DOHH2 (cell line): Measurements from ENCODE around the gene ASAP2.

Source experiments
- EZH2phosphoT487 ChIP-seq: fragments of 200-600 bp; sonication (generic); IDR thresholded peaks from 2 replicates; pipeline ENCODE4 v1.6.1; 2017; ENCODE audit warnings: borderline replicate concordance, mild to moderate bottlenecking, antibody characterized with exemption, low read length, moderate library complexity, mixed read lengths
- TF ChIP-seq, protein P1 (sequence below): fragments of 200-600 bp; sonication (generic); IDR thresholded peaks from one replicate; pipeline ENCODE4 v1.5.1; 2014; ENCODE audit warnings: antibody characterized with exemption, mild to moderate bottlenecking, low read depth, low read length; ENCODE audit not compliant: poor library complexity, severe bottlenecking

DNA sequence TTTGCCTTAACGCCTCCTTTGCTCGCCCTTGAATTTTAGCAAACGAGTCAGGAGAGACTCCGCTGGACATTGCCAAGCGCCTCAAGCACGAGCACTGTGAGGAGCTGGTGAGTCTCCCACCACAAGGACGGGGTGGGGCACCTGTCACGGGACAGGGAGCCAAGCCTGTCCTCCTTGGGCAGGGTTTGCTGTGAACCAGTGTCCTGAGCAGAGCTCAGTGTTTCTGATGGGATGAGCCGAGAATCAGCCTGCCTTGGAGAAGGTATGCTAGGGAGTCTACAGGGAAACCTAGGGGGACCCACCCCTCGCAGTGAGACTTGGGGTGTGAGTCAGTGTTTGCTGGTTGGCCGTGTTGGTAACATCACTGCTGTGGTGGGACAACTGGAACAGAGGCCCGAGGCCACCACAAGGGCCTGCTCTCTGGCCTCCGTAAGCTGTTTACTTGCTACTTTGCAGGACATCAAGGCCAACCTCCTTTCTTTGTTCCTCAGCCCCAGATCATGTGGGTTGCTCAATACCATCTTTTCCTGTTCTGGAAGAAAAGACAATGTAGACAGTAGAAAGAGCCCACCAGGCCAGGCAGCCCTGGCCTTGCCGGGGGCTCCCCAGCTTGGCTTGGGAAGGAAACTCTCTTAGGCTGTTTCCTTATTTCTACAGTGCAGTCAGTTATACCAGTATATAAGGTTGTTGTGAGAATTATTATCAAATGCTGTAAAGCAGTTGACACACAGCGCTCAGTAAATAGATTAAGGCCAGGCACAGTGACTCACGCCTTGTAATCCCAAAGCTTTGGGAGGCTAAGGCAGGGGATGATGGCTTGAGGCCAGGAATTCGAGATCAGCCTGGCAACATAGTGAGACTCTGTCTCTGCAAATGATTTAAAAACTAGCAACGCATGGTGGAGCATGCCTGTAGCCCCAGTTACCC is 174.4 kb downstream of the ASAP2 start:
- TF ChIP-seq, protein P1, sequence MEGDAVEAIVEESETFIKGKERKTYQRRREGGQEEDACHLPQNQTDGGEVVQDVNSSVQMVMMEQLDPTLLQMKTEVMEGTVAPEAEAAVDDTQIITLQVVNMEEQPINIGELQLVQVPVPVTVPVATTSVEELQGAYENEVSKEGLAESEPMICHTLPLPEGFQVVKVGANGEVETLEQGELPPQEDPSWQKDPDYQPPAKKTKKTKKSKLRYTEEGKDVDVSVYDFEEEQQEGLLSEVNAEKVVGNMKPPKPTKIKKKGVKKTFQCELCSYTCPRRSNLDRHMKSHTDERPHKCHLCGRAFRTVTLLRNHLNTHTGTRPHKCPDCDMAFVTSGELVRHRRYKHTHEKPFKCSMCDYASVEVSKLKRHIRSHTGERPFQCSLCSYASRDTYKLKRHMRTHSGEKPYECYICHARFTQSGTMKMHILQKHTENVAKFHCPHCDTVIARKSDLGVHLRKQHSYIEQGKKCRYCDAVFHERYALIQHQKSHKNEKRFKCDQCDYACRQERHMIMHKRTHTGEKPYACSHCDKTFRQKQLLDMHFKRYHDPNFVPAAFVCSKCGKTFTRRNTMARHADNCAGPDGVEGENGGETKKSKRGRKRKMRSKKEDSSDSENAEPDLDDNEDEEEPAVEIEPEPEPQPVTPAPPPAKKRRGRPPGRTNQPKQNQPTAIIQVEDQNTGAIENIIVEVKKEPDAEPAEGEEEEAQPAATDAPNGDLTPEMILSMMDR: no peak
- TF ChIP-seq EZH2phosphoT487: no peak
